Spleen (tissue), 11 donors: ENCODE measurements around the gene HMGCR. TPM values are rescaled to one million over a fixed set of nuclear protein-coding genes. Genes with fewer than 3 reads are reported as not detected.
A peak's percentile ranks its signal among the peaks of the same experiment; 100 is the strongest.

Source experiments
- DNase-seq: peaks from one replicate; pipeline ENCODE4 v3.0.0-alpha.2; 2020
- H3K27ac ChIP-seq, 8 donors: fragments of 200-600 bp; sonication (generic) in 7 of 8; 1 replicate in 4 of 8; 2 replicates in 4 of 8; pipeline versions ENCODE4 v1.5.0 to v1.8.0; 2016 to 2021; ENCODE audit warnings: inconsistent platforms in 4 of 8, mild to moderate bottlenecking in 4 of 8, moderate library complexity in 1 of 8
- H3K27me3 ChIP-seq, 7 donors: fragments of 200-600 bp; sonication (generic) in 6 of 7; replicated peaks in 1 of 7; 1 replicate in 4 of 7; 2 replicates in 3 of 7; pipeline versions ENCODE4 v1.5.0 to v1.8.0; 2016 to 2021; ENCODE audit warnings: inconsistent platforms in 3 of 7, mild to moderate bottlenecking in 1 of 7
- H3K36me3 ChIP-seq, 6 donors: fragments of 200-600 bp; sonication (generic) in 5 of 6; 1 replicate in 4 of 6; 2 replicates in 2 of 6; pipeline versions ENCODE4 v1.5.0 to v1.8.0; 2016 to 2021; ENCODE audit warnings: inconsistent platforms in 2 of 6
- H3K4me1 ChIP-seq, 6 donors: fragments of 200-600 bp; sonication (generic) in 5 of 6; 1 replicate in 3 of 6; 2 replicates in 3 of 6; pipeline versions ENCODE4 v1.5.0 to v1.8.0; 2016 to 2021; ENCODE audit warnings: inconsistent platforms in 3 of 6
- H3K4me3 ChIP-seq, 8 donors: fragments of 200-600 bp; sonication (generic) in 7 of 8; 1 replicate in 4 of 8; 2 replicates in 4 of 8; pipeline versions ENCODE4 v1.5.0 to v1.8.0; 2016 to 2021; ENCODE audit warnings: inconsistent platforms in 4 of 8, mild to moderate bottlenecking in 4 of 8, moderate library complexity in 2 of 8
- H3K9me3 ChIP-seq, 8 donors: fragments of 200-600 bp; sonication (generic) in 7 of 8; 1 replicate in 4 of 8; 2 replicates in 4 of 8; pipeline versions ENCODE4 v1.5.0 to v1.8.0; 2016 to 2021; ENCODE audit warnings: inconsistent platforms in 4 of 8
- CTCF ChIP-seq, 11 experiments: fragments of 200-600 bp in 7 of 11; fragments of 450-650 bp in 4 of 11; sonication (generic) in 4 of 11; IDR thresholded peaks in 8 of 11; conservative IDR thresholded peaks in 3 of 11; 1 replicate in 7 of 11; 2 replicates in 4 of 11; pipeline versions ENCODE4 v1.4.0 to v1.8.0; 2016 to 2021; ENCODE audit warnings: antibody characterized with exemption in 11 of 11, inconsistent platforms in 4 of 11, mild to moderate bottlenecking in 1 of 11
- POLR2A ChIP-seq, 3 donors: fragments of 450-650 bp; IDR thresholded peaks; one replicate each; pipeline ENCODE4 v1.5.1; 2017; ENCODE audit warnings: antibody characterized with exemption in 3 of 3, mild to moderate bottlenecking in 1 of 3
- POLR2AphosphoS5 ChIP-seq, 3 donors: sonication (generic); formaldehyde crosslinking; IDR thresholded peaks; one replicate each; pipeline ENCODE4 v1.5.1; 2017; ENCODE audit warnings: antibody characterized with exemption in 3 of 3
- WGBS, 5 donors: extraction: QIAGEN DNeasy Blood & Tissue Kit in 3 of 5; methylation state at CpG; one replicate each; pipeline versions ENCODE4 v1.1.5 to v1.1.7; 2013 to 2018; 5-methylcytosine and 5-hydroxymethylcytosine counted together
- intact Hi-C: fragments of 100-400 bp; cut with DNase I; formaldehyde crosslinking; loops from one replicate; pipeline ENCODE4 v1.15.0; 2023; ENCODE audit warnings: low total_unique reads
- polyA plus RNA-seq, 3 donors: library from polyadenylated mRNA; stranded (reverse); fragments of 200-250 nt; gene quantifications; one replicate each; pipeline ENCODE4 v1.2.1, GENCODE V29; 2013
- total RNA-seq, 7 donors: library from RNA; depleted of rRNA in 3 of 7; stranded (reverse); fragments of >200 nt in 3 of 7; fragmentation: NEBNext Ultra II Directional in 4 of 7; extraction: Animal tissue kit (Norgen Biotek cat#: 25700) in 4 of 7; gene quantifications; one replicate each; pipeline versions ENCODE4 v1.1.0 to v1.2.1, GENCODE V29; 2016 to 2021
- donor health status: healthy with polysubstance abuse.
- donor health status: DM: no; HTN: no; CAD: no; lungs with moderate emphysema.
- donor health status: DM: no; HTN: no; CAD: no.
- donor health status: Bipolar disorder and iron deficiency.
- donor health status: healthy.
- donor health status: DM: no; HTN: no; CAD: no.
- donor health status: DM: yes; HTN: yes; CAD: no.

HMGCR gene
- total and polyA plus RNA-seq, 10 donors, result 5.3 to 54.7 (median 35.7) TPM

GRCh38 chr5:75364571-75365280 lies 27.7 kb downstream of the HMGCR start:
- WGBS, 5 donors, result 90 to 96% (median 95%) methylated on average over 7 of the region's 7 CpGs
- Histone ChIP-seq H3K4me1 (no peaks in the 10 kb centered on the region), H3K4me3 (no peak overlapping the region), H3K27me3 (no peaks in the 10 kb centered on the region), H3K9me3 (no peaks in the 10 kb centered on the region), H3K27ac (no peak overlapping the region), H3K36me3 (peaks cover 0 to 48% (median 22%) of the 10 kb centered on the region in 6 donors)
- TF ChIP-seq POLR2A (IDR thresholded peaks at IDR 0.05) (no peak), CTCF (IDR thresholded peaks at IDR 0.05 in 8 of 11, conservative IDR thresholded peaks at IDR 0.05 in 3 of 11) (no peak), POLR2AphosphoS5 (IDR thresholded peaks at IDR 0.05) (no peak)
- intact Hi-C loops, result no loop called here
- DNase-seq, result no peak

GRCh38 chr5:75365740-75366139 lies 28.7 kb downstream of the HMGCR start:
- intact Hi-C loops, result no loop called here
- H3K27ac ChIP-seq, result no peak overlapping the region
- no peak for DNase-seq
- H3K4me3 ChIP-seq, result no peak overlapping the region
- H3K9me3 ChIP-seq, result no peaks in the 10 kb centered on the region
- no peaks in the 10 kb centered on the region for H3K4me1 ChIP-seq
- H3K27me3 ChIP-seq, result no peaks in the 10 kb centered on the region
- WGBS, 5 donors, result 71 to 81% (median 77%) methylated on average over 1 of the region's 1 CpG
- TF ChIP-seq CTCF (IDR thresholded peaks at IDR 0.05 in 8 of 11, conservative IDR thresholded peaks at IDR 0.05 in 3 of 11) (no peak), POLR2A (IDR thresholded peaks at IDR 0.05) (no peak), POLR2AphosphoS5 (IDR thresholded peaks at IDR 0.05) (no peak)
- H3K36me3 ChIP-seq, result peaks cover 0 to 42% (median 12%) of the 10 kb centered on the region in 6 donors

GRCh38 chr5:75366787-75367186 lies 29.8 kb downstream of the HMGCR start:
- intact Hi-C loops, result no loop called here
- Histone ChIP-seq H3K9me3 (no peaks in the 10 kb centered on the region), H3K36me3 (peaks cover 0 to 32% (median 6%) of the 10 kb centered on the region in 6 donors), H3K4me1 (no peaks in the 10 kb centered on the region), H3K4me3 (no peak overlapping the region), H3K27ac (peak overlapping the region in 4 of 8 donors; percentile 12 to 54 (median 24)), H3K27me3 (no peaks in the 10 kb centered on the region)
- no peak for TF ChIP-seq CTCF (IDR thresholded peaks at IDR 0.05 in 8 of 11, conservative IDR thresholded peaks at IDR 0.05 in 3 of 11)
- WGBS, 5 donors, result 77 to 87% (median 81%) methylated on average over 9 of the region's 9 CpGs
- DNase-seq, result no peak

GRCh38 chr5:75367401-75367800 lies 30.4 kb downstream of the HMGCR start:
- H3K9me3 ChIP-seq, result no peaks in the 10 kb centered on the region
- no peak overlapping the region for H3K4me3 ChIP-seq
- DNase-seq, result no peak
- intact Hi-C loops, result no loop called here
- TF ChIP-seq POLR2A (IDR thresholded peaks at IDR 0.05) (no peak), CTCF (IDR thresholded peaks at IDR 0.05 in 8 of 11, conservative IDR thresholded peaks at IDR 0.05 in 3 of 11) (no peak), POLR2AphosphoS5 (IDR thresholded peaks at IDR 0.05) (no peak)
- H3K27me3 ChIP-seq, result no peaks in the 10 kb centered on the region
- H3K36me3 ChIP-seq, result peaks cover 0 to 32% (median 3%) of the 10 kb centered on the region in 6 donors
- H3K4me1 ChIP-seq, result no peaks in the 10 kb centered on the region
- peak overlapping the region in 3 of 8 donors; percentile 12 to 54 (median 36) for H3K27ac ChIP-seq
